Head of caudate nucleus (tissue), 42 donors: ENCODE measurements around the gene CHMP1A.

Experiments used
- DNase-seq, 42 donors: peaks; one replicate each; pipeline versions ENCODE4 v3.0.0 to v3.0.0-alpha.2; 2020 to 2021; ENCODE audit warnings: mixed read lengths in 7 of 42
- intact Hi-C: fragments of 100-400 bp; cut with DNase I; formaldehyde crosslinking; loops from one replicate; pipeline ENCODE4 v1.15.0; 2022

CHMP1A gene

DNA sequence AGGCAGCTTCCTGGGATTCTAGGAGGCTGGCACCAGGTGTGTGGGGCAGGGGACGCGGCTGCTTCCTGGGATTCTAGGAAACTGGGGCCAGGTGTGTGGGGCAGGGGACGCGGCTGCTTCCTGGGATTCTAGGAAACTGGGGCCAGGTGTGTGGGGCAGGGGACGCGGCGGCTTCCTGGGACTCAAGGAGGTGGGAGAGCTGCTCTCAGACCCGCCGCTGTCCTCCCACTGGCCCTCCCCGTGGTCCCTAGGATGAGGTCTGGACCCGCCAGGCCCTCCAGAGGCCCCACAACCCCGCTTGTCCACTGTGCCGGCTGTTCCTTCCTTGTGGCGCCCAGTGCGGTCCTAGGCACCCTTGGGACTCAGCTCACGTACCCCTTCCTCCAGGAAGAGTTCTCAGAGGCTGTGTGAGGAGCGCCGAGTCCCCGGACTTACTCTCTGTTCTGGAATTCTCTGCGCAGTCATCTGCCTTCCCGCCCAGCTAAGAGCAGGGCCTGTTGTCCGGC, 43.5 kb downstream of the CHMP1A start:
- DNase-seq: no peak
- intact Hi-C loops: no loop called here

- intact Hi-C loops: no loop called here
- no peak for DNase-seq
Observed at GRCh38 chr16:89613231-89613953, 44.1 kb downstream of the CHMP1A start, which contains the start of gene DPEP1. Gene DPEP1, plus strand, starts transcription at chr16:89613642. Its CDS starts 16,769 bp downstream, at chr16:89630411.

DNA sequence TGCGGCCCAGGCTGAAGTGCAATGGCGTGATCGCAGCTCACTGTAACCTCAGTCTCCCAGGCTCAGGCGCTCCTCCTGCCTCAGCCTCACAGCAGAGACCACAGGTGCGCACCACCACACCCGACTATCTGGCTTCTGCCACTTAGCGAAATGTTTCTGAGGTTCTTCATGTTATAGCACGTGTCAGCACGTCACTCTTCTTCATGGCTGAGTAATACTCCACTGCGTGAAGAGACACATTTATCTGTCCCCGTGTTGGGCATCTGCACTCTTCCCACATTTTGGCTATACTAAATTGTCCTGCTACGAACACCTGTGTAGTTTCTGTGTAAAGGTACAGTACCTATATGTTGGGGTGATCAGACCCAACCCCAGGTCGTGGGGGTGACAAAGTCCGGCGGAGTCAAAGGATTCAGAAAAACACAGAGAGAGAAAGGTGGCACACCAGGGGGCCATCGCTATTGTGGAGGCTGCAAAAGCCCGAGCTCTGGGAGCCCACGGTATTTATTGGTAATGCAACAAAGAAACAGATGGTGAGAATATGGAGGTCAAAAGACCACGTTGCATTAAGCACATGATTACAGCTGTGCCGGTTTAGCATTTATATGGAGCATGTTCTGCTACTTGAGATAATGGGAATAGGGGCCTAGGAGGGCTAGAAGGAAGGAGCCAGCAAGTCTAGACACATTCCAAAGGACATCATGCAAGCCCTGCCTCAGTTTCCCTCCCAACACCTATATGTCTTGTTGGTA, 44.9 kb downstream of the CHMP1A start:
- DNase-seq: no peak
- intact Hi-C loops: no loop called here

DNA sequence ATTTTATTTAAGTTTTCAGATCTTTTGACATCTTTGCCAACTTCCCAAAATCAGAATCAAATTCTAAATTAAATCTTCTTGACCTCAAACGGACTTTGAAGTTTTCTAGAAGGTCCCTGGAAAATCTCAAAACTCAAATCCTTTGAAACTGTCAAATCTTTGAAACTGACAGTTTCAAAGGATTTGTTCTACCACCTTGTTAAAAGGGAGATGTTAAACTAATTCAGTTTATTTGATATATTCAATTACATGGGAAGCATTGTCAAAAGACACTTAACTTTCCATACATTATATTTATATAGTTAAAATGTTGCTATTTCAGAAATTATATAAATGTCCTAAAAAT, 47.4 kb downstream of the CHMP1A start:
- no peak for DNase-seq
- intact Hi-C loops: no loop called here

GRCh38 chr16:89607937-89608740, 49.4 kb downstream of the CHMP1A start:
- no peak for DNase-seq
- intact Hi-C loops: no loop called here

GRCh38 chr16:89607453-89607852, 50.1 kb downstream of the CHMP1A start:
- DNase-seq: no peak
- intact Hi-C loops: no loop called here

- DNase-seq: no peak
- intact Hi-C loops: no loop called here
Observed at GRCh38 chr16:89606006-89606405, 51.5 kb downstream of the CHMP1A start.

DNA sequence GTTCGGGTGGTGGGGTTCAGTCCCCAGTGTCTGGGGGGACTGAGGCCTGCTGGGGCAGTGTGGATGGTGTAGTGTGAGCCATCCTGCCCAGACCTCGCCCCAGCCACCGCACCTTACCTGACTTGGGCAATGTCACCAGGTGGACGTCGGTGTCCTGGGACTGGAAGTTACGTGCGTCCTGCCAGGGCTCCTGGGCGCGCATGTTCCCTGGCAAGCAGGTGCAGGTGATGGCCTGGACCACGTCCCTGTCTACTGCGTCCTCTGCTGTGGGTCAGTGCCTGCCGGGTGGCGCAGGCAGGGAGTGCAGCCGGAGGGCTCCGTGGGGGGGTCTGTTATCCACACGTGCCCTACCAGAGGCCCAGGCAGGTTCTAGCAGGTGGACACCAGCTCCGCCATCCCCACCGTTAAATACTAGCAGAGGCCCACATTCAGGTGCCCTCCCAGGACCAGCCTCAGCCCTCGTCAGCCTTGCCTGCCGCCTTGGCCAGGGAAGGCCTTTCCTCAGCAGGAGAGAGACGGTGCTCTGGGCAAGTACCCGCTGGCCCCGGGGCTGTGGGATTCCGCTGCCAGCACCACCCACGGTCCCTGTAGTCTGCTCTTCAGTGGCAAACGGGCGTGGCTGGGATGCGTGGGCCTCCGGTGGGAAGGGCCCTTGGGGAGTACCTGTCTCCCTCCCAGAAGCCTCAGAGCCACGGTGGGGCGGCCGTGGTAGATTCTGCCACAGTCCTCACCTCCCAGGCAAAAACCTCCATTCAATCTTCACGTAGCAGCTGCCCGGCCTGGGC, 52.1 kb downstream of the CHMP1A start:
- intact Hi-C loops: no loop called here
- DNase-seq: peak in 41 of 42 donors; percentile 13 to 88 (median 66)

GRCh38 chr16:89604764-89605163, 52.7 kb downstream of the CHMP1A start:
- intact Hi-C loops: no loop called here
- no peak for DNase-seq

GRCh38 chr16:89602952-89603590, 54.4 kb downstream of the CHMP1A start:
- DNase-seq: no peak
- intact Hi-C loops: no loop called here

DNA sequence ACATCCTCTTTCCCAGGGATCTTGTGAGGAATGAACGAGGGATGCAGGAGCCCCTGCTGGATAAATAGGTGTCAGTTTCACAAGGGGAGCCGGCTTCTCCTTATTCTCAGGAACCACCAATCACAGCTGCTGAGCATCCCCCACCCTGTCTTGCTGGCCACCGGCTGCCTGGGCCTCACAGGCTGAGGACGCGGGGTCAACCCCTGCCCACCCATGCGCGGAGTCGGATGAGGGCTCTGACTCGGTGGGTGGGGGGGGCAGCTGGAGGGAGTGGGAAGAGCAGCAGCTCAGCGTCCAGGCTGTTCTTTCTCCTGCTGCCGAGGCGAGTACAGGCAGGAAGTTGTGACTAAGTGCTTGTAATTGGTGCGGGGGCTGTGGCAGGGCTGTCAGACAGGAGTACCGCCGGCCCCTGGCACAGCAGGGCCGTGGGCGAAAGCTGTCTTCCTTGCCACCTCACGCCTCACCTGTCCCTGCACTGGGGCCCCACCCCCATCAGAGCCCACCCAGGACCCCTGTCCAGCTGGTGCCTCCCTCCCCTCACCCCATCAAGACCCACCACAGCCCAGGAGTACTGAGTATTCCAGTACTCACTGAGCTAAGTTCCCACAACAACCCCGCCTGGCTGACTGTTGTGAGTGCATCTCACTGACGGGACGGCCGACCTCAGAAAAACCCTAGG, 55.1 kb downstream of the CHMP1A start:
- DNase-seq: peak; percentile 41 to 91 (median 69)
- intact Hi-C loops: no loop called here

DNA sequence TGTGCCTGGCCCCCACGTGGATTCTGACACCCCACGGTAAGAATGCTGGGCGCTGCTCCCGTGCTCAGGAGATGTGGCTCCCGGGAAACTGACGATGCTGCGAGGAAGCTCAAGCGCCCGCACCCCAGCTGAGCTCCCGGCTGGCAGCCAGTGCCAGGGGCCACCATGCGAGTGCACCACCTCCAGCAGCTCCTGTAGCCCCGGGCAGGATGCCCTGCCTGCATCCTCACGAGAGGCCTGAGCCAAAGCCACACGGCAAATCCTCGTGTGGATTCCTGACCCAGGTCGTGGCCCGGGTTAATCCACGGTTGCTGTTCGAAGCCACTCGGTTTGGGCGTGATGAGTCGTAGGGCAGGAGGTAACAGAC, 55.6 kb downstream of the CHMP1A start:
- peak in 5 of 42 donors; percentile 14 to 39 (median 32) for DNase-seq
- intact Hi-C loops: no loop called here

DNA sequence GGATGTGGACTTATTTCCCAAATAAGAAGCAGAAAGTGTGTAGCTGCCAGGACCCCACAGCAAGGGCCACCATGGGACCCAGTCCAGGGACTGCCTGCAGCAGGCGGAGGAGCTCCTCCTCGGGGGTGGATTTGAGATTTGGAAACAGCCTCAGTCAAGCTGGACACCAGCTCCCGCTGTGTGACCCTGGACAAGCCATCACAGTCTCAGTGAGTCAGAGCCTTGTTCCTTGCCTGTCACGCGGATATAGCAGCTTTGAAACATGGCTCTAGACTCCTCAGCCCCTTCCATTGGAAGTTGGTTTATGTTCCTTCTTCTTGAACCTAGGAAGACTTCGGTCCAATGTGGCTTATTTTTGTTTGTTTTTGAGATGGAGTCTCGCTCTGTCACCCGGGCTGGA, 56.6 kb downstream of the CHMP1A start:
- intact Hi-C loops: no loop called here
- DNase-seq: no peak

DNA sequence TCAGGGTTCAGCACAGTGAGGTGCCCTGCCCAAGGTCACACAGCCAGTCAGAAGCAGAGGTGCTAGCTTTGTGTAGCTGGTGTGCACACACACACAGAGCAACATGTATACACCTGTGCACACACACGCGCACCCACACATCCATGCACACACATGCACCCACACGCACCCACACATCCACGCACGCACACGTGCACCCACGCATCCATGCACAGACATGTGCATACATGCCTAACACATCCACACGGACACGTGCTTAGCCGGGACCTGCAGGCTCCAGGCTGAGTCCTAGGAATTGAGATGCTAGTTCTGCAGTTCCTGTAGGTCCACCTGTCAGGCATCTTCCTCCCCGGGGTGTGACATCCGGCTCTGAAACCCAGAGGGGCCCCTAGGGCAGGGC, 57.1 kb downstream of the CHMP1A start:
- intact Hi-C loops: no loop called here
- DNase-seq: peak in 8 of 42 donors; percentile 21 to 43 (median 26)

DNA sequence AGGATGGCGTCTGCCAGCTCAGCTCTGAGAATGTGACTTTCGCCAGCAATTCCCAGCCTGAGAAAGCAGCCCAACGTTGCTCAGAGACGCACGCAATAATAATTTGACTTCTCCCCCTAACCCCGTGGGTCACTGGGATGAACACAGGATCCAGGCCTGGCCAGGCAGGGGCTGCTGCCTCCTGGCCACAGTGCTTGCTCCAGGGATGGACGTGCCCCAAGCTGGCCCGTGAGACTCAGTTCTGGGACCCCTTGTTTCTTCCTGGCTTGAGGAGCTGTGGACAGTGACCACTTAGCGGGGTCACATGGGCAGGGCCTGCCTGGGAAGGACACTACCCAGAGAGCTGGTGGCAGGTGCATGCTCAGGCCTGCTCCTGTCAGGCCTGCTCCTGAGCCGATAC, 57.6 kb downstream of the CHMP1A start:
- intact Hi-C loops: no loop called here
- DNase-seq: no peak

- peak in 13 of 42 donors; percentile 15 to 51 (median 36) for DNase-seq
Observed at GRCh38 chr16:89599451-89599858, 58.1 kb downstream of the CHMP1A start.

GRCh38 chr16:89598199-89598598, 59.3 kb downstream of the CHMP1A start:
- intact Hi-C loops: no loop called here
- no peak for DNase-seq

More at GRCh38 chr16:89599451-89599858, 58.1 kb downstream of the CHMP1A start:
- intact Hi-C loops: no loop called here
